HepG2 (cell line): ENCODE data around the gene PHTF1. TPM values are rescaled to one million over a fixed set of nuclear protein-coding genes. Genes with fewer than 3 reads are reported as not detected.

ENCODE experiments used
- CAMTA2 ChIP-seq: sonication (generic); formaldehyde crosslinking; IDR thresholded peaks from 2 replicates; pipeline ENCODE4 v1.4.0; 2020; ENCODE audit warnings: mild to moderate bottlenecking, missing genetic modification reagents, borderline replicate concordance
- CREM ChIP-seq, 2 experiments: sonication (generic) in 1 of 2; formaldehyde crosslinking in 1 of 2; IDR thresholded peaks; 2 replicates each; pipeline versions ENCODE4 v1.4.0 to v1.6.1; 2016 to 2020; ENCODE audit warnings: antibody characterized with exemption in 1 of 2, mild to moderate bottlenecking in 1 of 2, missing genetic modification reagents in 1 of 2
- HNF4G ChIP-seq, 2 experiments: sonication (generic) in 1 of 2; formaldehyde crosslinking in 1 of 2; IDR thresholded peaks; 2 replicates each; pipeline versions ENCODE4 v1.4.0 to v1.6.1; 2011 to 2020; ENCODE audit warnings: borderline replicate concordance in 2 of 2, low read depth in 2 of 2, mild to moderate bottlenecking in 2 of 2, low read length in 1 of 2, missing genetic modification reagents in 1 of 2, moderate library complexity in 1 of 2
- HOXA7 ChIP-seq: sonication (generic); formaldehyde crosslinking; IDR thresholded peaks from 2 replicates; pipeline ENCODE4 v1.8.1; 2022; ENCODE audit warnings: mild to moderate bottlenecking, missing genetic modification reagents, moderate library complexity
- KLF12 ChIP-seq: sonication (generic); formaldehyde crosslinking; IDR thresholded peaks from 2 replicates; pipeline ENCODE4 v1.4.0; 2020; ENCODE audit warnings: missing genetic modification reagents, borderline replicate concordance
- MTA1 ChIP-seq: sonication (generic); formaldehyde crosslinking; IDR thresholded peaks from 2 replicates; pipeline ENCODE4 v1.4.0; 2020; ENCODE audit warnings: missing genetic modification reagents, mild to moderate bottlenecking, borderline replicate concordance
- NFYB ChIP-seq: sonication (generic); formaldehyde crosslinking; IDR thresholded peaks from 2 replicates; pipeline ENCODE4 v1.4.0; 2020; ENCODE audit warnings: missing genetic modification reagents
- PHF8 ChIP-seq: sonication (generic); formaldehyde crosslinking; IDR thresholded peaks from 2 replicates; pipeline ENCODE4 v1.5.0; 2020; ENCODE audit warnings: missing genetic modification reagents
- ZBTB34 ChIP-seq: sonication (generic); formaldehyde crosslinking; IDR thresholded peaks from 2 replicates; pipeline ENCODE4 v1.8.0; 2022; ENCODE audit warnings: mild to moderate bottlenecking, missing genetic modification reagents
- ZNF124 ChIP-seq: sonication (generic); formaldehyde crosslinking; IDR thresholded peaks from 2 replicates; pipeline ENCODE4 v1.4.0; 2020; ENCODE audit warnings: missing genetic modification reagents
- ZNF180 ChIP-seq: sonication (generic); formaldehyde crosslinking; IDR thresholded peaks from 2 replicates; pipeline ENCODE4 v1.4.0; 2020; ENCODE audit warnings: low read depth, missing genetic modification reagents, borderline replicate concordance
- ZNF317 ChIP-seq: sonication (generic); formaldehyde crosslinking; IDR thresholded peaks from 2 replicates; pipeline ENCODE4 v1.5.0; 2020; ENCODE audit warnings: mild to moderate bottlenecking, missing genetic modification reagents
- ZNF570 ChIP-seq: sonication (generic); formaldehyde crosslinking; IDR thresholded peaks from 2 replicates; pipeline ENCODE4 v1.4.0; 2020; ENCODE audit warnings: mild to moderate bottlenecking, missing genetic modification reagents, borderline replicate concordance
- ZNF709 ChIP-seq: sonication (generic); formaldehyde crosslinking; IDR thresholded peaks from 2 replicates; pipeline ENCODE4 v1.5.0; 2020; ENCODE audit warnings: mild to moderate bottlenecking, missing genetic modification reagents
- ZNF780A ChIP-seq: sonication (generic); formaldehyde crosslinking; IDR thresholded peaks from 2 replicates; pipeline ENCODE4 v1.8.0; 2022; ENCODE audit warnings: mild to moderate bottlenecking, missing genetic modification reagents, moderate library complexity
- polyA plus RNA-seq, 8 experiments: library from polyadenylated mRNA; depleted of rRNA in 3 of 8; stranded (reverse) in 7 of 8; unstranded in 1 of 8; fragments of >200 nt; fragmentation: Illumina TruSeq in 4 of 8; extraction: Trizol in 4 of 8; gene quantifications; 2 replicates each; pipeline versions ENCODE4 v1.2.1 to v1.2.3, GENCODE V29; 2011 to 2016; ENCODE audit warnings: low read depth in 4 of 8, missing spikeins in 1 of 8, mixed read lengths in 1 of 8; ENCODE audit not compliant: insufficient read depth in 1 of 8
- total RNA-seq, 5 experiments: library from RNA; depleted of rRNA; stranded (reverse); fragments of >200 nt; fragmentation: Illumina TruSeq; extraction: Trizol; gene quantifications; 2 replicates each; pipeline ENCODE4 v1.2.3, GENCODE V29; 2016; ENCODE audit warnings: low read depth in 1 of 5
- TF ChIP-seq, protein P1 (sequence below): sonication (generic); formaldehyde crosslinking; IDR thresholded peaks from 2 replicates; pipeline ENCODE4 v1.4.0; 2020; ENCODE audit warnings: missing genetic modification reagents
- TF ChIP-seq, protein P2 (sequence below): sonication (generic); formaldehyde crosslinking; IDR thresholded peaks from 2 replicates; pipeline ENCODE4 v1.4.0; 2020; ENCODE audit warnings: missing genetic modification reagents, low read depth, mild to moderate bottlenecking, borderline replicate concordance
- TF ChIP-seq, protein P3 (sequence below): IDR thresholded peaks from 2 replicates; pipeline ENCODE4 v1.6.1; 2016; ENCODE audit warnings: mild to moderate bottlenecking

PHTF1 gene
- total and polyA plus RNA-seq, 2 of the 13 experiments (the other 11 are each of a cell fraction or from before 2014, with no cell fraction given), result 5.0 to 19.7 TPM

- TF ChIP-seq, protein P1, sequence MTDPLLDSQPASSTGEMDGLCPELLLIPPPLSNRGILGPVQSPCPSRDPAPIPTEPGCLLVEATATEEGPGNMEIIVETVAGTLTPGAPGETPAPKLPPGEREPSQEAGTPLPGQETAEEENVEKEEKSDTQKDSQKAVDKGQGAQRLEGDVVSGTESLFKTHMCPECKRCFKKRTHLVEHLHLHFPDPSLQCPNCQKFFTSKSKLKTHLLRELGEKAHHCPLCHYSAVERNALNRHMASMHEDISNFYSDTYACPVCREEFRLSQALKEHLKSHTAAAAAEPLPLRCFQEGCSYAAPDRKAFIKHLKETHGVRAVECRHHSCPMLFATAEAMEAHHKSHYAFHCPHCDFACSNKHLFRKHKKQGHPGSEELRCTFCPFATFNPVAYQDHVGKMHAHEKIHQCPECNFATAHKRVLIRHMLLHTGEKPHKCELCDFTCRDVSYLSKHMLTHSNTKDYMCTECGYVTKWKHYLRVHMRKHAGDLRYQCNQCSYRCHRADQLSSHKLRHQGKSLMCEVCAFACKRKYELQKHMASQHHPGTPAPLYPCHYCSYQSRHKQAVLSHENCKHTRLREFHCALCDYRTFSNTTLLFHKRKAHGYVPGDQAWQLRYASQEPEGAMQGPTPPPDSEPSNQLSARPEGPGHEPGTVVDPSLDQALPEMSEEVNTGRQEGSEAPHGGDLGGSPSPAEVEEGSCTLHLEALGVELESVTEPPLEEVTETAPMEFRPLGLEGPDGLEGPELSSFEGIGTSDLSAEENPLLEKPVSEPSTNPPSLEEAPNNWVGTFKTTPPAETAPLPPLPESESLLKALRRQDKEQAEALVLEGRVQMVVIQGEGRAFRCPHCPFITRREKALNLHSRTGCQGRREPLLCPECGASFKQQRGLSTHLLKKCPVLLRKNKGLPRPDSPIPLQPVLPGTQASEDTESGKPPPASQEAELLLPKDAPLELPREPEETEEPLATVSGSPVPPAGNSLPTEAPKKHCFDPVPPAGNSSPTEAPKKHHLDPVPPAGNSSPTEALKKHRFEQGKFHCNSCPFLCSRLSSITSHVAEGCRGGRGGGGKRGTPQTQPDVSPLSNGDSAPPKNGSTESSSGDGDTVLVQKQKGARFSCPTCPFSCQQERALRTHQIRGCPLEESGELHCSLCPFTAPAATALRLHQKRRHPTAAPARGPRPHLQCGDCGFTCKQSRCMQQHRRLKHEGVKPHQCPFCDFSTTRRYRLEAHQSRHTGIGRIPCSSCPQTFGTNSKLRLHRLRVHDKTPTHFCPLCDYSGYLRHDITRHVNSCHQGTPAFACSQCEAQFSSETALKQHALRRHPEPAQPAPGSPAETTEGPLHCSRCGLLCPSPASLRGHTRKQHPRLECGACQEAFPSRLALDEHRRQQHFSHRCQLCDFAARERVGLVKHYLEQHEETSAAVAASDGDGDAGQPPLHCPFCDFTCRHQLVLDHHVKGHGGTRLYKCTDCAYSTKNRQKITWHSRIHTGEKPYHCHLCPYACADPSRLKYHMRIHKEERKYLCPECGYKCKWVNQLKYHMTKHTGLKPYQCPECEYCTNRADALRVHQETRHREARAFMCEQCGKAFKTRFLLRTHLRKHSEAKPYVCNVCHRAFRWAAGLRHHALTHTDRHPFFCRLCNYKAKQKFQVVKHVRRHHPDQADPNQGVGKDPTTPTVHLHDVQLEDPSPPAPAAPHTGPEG, result no peak; the same call in 1 of the 2 replicates
- TF ChIP-seq ZNF124 (CRISPR knock-in tag) (no peak; the same call in 1 of the 2 replicates), ZNF570 (CRISPR knock-in tag) (no peak), PHF8 (CRISPR knock-in tag) (peak; percentile 94), HOXA7 (CRISPR knock-in tag) (no peak), ZNF780A (CRISPR knock-in tag) (no peak), KLF12 (CRISPR knock-in tag) (0 out of 2 replicates have a peak, but pooled peaks have one; percentile 38), CAMTA2 (CRISPR knock-in tag) (no peak), CREM (IDR thresholded peaks at IDR 0.05) (no peak), CREM (CRISPR knock-in tag; IDR thresholded peaks at IDR 0.05) (no peak), ZNF709 (CRISPR knock-in tag) (no peak; the same call in 1 of the 2 replicates), NFYB (CRISPR knock-in tag) (peak; percentile 17; the same call in 1 of the 2 replicates), MTA1 (CRISPR knock-in tag) (0 out of 2 replicates have a peak, but pooled peaks have one; percentile 28), ZNF180 (CRISPR knock-in tag) (no peak), ZBTB34 (CRISPR knock-in tag) (no peak), ZNF317 (CRISPR knock-in tag) (peak; percentile 76; the same call in 1 of the 2 replicates), HNF4G (IDR thresholded peaks at IDR 0.05; ENCODE audit: borderline replicate concordance, low read depth, low read length) (no peak), HNF4G (CRISPR knock-in tag; IDR thresholded peaks at IDR 0.05; ENCODE audit: borderline replicate concordance, low read depth) (0 out of 2 replicates have a peak, but pooled peaks have one; percentile 28)
- TF ChIP-seq, protein P2, sequence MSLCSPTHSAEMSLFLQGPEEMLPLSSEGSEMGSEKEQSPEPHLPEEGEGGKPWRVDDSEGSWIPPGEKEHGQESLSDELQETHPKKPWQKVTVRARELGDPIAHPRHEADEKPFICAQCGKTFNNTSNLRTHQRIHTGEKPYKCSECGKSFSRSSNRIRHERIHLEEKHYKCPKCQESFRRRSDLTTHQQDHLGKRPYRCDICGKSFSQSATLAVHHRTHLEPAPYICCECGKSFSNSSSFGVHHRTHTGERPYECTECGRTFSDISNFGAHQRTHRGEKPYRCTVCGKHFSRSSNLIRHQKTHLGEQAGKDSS (CRISPR knock-in tag), result no peak
- TF ChIP-seq, protein P3, sequence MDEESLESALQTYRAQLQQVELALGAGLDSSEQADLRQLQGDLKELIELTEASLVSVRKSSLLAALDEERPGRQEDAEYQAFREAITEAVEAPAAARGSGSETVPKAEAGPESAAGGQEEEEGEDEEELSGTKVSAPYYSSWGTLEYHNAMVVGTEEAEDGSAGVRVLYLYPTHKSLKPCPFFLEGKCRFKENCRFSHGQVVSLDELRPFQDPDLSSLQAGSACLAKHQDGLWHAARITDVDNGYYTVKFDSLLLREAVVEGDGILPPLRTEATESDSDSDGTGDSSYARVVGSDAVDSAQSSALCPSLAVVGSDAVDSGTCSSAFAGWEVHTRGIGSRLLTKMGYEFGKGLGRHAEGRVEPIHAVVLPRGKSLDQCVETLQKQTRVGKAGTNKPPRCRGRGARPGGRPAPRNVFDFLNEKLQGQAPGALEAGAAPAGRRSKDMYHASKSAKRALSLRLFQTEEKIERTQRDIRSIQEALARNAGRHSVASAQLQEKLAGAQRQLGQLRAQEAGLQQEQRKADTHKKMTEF (CRISPR knock-in tag), result peak; percentile 91; the same call in 1 of the 2 replicates
Measured at GRCh38 chr1:113759333-113760101, at the start of gene PHTF1 (continued).
